ENCODE measurements around the gene EXOSC10.

- TF ChIP-seq MAX (IDR thresholded peaks at IDR 0.05): no peak
- no peak for TF ChIP-seq EP300 (IDR thresholded peaks at IDR 0.05; ENCODE audit: borderline replicate concordance)
- no peak for TF ChIP-seq REST (IDR thresholded peaks at IDR 0.05; ENCODE audit: low read depth)
- TF ChIP-seq NFIC (IDR thresholded peaks at IDR 0.05): no peak
- no peak for TF ChIP-seq EGR1 (IDR thresholded peaks at IDR 0.05)
- no peak for TF ChIP-seq TEAD4 (IDR thresholded peaks at IDR 0.05)
- TF ChIP-seq YY1 (IDR thresholded peaks at IDR 0.05; ENCODE audit: low read depth): no peak
- no peak for TF ChIP-seq USF1 (IDR thresholded peaks at IDR 0.05)
- no peak for TF ChIP-seq CEBPB (IDR thresholded peaks at IDR 0.05)
- TF ChIP-seq FOXM1 (IDR thresholded peaks at IDR 0.05; ENCODE audit: borderline replicate concordance, low read depth): no peak
These were observed 68.8 kb downstream of the EXOSC10 start for GRCh38 chr1:11030865-11031264.
